ENCODE measurements around the gene PALLD. TPM values are rescaled to one million over a fixed set of nuclear protein-coding genes. Genes with fewer than 3 reads are reported as not detected.
A peak's percentile ranks its signal among the peaks of the same experiment; 100 is the strongest.

PALLD gene
- total and polyA plus RNA-seq, 2 of the 8 experiments (the other 6 are each of a cell fraction or from before 2014, with no cell fraction given): 10.5 to 25.0 TPM

DNA sequence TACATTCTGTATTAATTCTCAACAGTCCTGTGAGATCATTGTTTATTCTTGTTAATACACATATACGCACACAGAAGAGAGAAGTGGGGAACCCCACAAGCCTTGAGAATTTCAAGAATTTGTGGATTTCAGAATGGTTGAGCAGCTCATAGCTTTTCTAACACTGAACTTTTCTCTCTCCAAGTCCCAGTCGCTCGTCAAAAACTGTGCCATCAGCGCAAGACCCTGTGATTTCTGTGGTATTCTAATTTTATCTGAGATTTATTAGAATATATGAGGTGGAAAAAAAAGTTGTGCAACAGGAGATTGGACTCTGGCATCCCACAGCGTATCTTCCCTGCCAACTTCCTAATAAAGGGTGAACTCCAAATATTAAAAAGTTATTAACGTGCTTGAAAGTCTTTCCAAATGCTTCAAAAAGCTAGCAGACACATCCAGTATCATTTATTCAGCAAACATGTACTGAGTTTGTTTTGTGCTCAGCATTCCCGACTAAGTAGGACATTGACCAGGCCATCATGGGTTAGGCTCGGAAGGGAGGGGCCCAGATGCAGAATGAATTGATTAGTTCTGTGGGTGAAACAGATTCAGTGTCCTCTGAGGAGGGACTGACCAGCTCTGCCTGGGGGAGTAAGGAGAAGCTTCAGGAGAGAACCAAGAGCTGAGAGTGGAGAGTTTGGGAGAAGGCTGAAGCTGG is 347.6 kb downstream of the PALLD start:
- Histone ChIP-seq H3K23ac (ENCODE audit: insufficient read length) (no peak overlapping the region), H2BK20ac (ENCODE audit: low read length) (peak overlapping the region; percentile 77; the same call in 1 of the 2 replicates), H3K56ac (replicated peaks; ENCODE audit: insufficient read length, low read depth, low read length) (no peak overlapping the region), H3K27me3 (replicated peaks in 1 of 4; ENCODE audit: control insufficient read depth in 3 of 4, extremely low read depth in 1 of 4, insufficient read depth in 3 of 4, low read length in 3 of 4) (no peaks in the 10 kb centered on the region), H3K18ac (ENCODE audit: extremely low read depth, low read length) (no peak overlapping the region), H4K20me1 (replicated peaks in 1 of 2; ENCODE audit: control insufficient read depth in 1 of 2, insufficient read depth in 2 of 2, low read length in 2 of 2) (no peaks in the 10 kb centered on the region), H4K5ac (ENCODE audit: insufficient read length, low read depth, low read length) (no peak overlapping the region), H2BK5ac (ENCODE audit: low read depth, low read length) (peak overlapping the region; percentile 36; the same call in 1 of the 2 replicates), H3K14ac (ENCODE audit: insufficient read length) (no peak overlapping the region), H3K4ac (replicated peaks; ENCODE audit: insufficient read length, low read depth, low read length) (no peak overlapping the region), H2BK15ac (ENCODE audit: low read length) (no peak overlapping the region), H3K4me3 (ENCODE audit: extremely low read depth in 1 of 4, insufficient read depth in 2 of 4, low read depth in 3 of 4, low read length in 4 of 4) (no peak overlapping the region), H2BK12ac (ENCODE audit: low read depth, low read length) (0 out of 2 replicates have a peak overlapping the region, but pooled peaks have one; percentile 31), H3K23me2 (ENCODE audit: low read depth, low read length) (no peaks in the 10 kb centered on the region), H2AK5ac (ENCODE audit: low read depth, low read length) (0 out of 2 replicates have a peak overlapping the region, but pooled peaks have one; percentile 14), H4K8ac (ENCODE audit: extremely low read depth, insufficient read depth, low read length) (no peak overlapping the region), H2BK120ac (replicated peaks; ENCODE audit: low read depth, low read length) (no peak overlapping the region), H3K9ac (replicated peaks in 1 of 4; ENCODE audit: extremely low read depth in 1 of 4, low read depth in 3 of 4, low read length in 3 of 4) (no peak overlapping the region), H3K36me3 (ENCODE audit: control insufficient read depth in 2 of 4, insufficient read depth in 4 of 4, low read length in 3 of 4) (no peaks in the 10 kb centered on the region), H4K91ac (replicated peaks; ENCODE audit: insufficient read length, low read length) (no peak overlapping the region), H3K9me3 (ENCODE audit: insufficient read depth in 2 of 2, low read depth in 1 of 2, low read length in 1 of 2) (no peaks in the 10 kb centered on the region), H3K27ac (ENCODE audit: low read depth, low read length) (no peak overlapping the region), H3K79me1 (ENCODE audit: low read depth, low read length) (no peaks in the 10 kb centered on the region), H3K79me2 (ENCODE audit: control insufficient read depth in 1 of 2, insufficient read depth in 2 of 2, low read length in 2 of 2) (peaks cover 0 to 25% of the 10 kb centered on the region in 2 experiments; a peak in 2 of 4 replicates), H3K4me1 (replicated peaks in 1 of 4; ENCODE audit: control insufficient read depth in 3 of 4, insufficient read depth in 4 of 4, low read length in 3 of 4) (peaks cover 14 to 50% (median 27%) of the 10 kb centered on the region in 4 experiments), H2AFZ (ENCODE audit: low read length) (no peak overlapping the region), H3K4me2 (ENCODE audit: insufficient read depth in 1 of 2, low read depth in 2 of 2, low read length in 2 of 2) (no peak overlapping the region)
- TF ChIP-seq SIX5 (IDR thresholded peaks at IDR 0.05; ENCODE audit: low read depth, low read length): no peak
- no peak for TF ChIP-seq GABPA (IDR thresholded peaks at IDR 0.05; ENCODE audit: borderline replicate concordance, insufficient read depth, low read length)
- no peak for TF ChIP-seq ZNF274 (IDR thresholded peaks at IDR 0.05; ENCODE audit: borderline replicate concordance, extremely low read depth, low read length)
- TF ChIP-seq, protein P1, sequence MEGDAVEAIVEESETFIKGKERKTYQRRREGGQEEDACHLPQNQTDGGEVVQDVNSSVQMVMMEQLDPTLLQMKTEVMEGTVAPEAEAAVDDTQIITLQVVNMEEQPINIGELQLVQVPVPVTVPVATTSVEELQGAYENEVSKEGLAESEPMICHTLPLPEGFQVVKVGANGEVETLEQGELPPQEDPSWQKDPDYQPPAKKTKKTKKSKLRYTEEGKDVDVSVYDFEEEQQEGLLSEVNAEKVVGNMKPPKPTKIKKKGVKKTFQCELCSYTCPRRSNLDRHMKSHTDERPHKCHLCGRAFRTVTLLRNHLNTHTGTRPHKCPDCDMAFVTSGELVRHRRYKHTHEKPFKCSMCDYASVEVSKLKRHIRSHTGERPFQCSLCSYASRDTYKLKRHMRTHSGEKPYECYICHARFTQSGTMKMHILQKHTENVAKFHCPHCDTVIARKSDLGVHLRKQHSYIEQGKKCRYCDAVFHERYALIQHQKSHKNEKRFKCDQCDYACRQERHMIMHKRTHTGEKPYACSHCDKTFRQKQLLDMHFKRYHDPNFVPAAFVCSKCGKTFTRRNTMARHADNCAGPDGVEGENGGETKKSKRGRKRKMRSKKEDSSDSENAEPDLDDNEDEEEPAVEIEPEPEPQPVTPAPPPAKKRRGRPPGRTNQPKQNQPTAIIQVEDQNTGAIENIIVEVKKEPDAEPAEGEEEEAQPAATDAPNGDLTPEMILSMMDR (IDR thresholded peaks at IDR 0.05; ENCODE audit: control extremely low read depth in 1 of 3, insufficient read depth in 1 of 3, low read depth in 1 of 3, low read length in 3 of 3): no peak
- no peak for TF ChIP-seq SIN3A (conservative IDR thresholded peaks at IDR 0.05 in 1 of 2, IDR thresholded peaks at IDR 0.05 in 1 of 2; ENCODE audit: low read depth in 1 of 2, low read length in 2 of 2)
- no peak for TF ChIP-seq MAFK (IDR thresholded peaks at IDR 0.05; ENCODE audit: low read depth, low read length)
- TF ChIP-seq POU5F1 (IDR thresholded peaks at IDR 0.05; ENCODE audit: low read depth, low read length): no peak
- TF ChIP-seq BCL11A (IDR thresholded peaks at IDR 0.05; ENCODE audit: low read depth in 2 of 2, low read length in 2 of 2): no peak
- no peak for TF ChIP-seq NRF1 (IDR thresholded peaks at IDR 0.05; ENCODE audit: low read depth, low read length)
- ChIA-PET POLR2A (ENCODE audit: partially characterized antibody) (interaction anchor here (0.9 to 1.7 kb wide), 3 partner anchors 8 to 12 kb away, joined by 3 to 15 read pairs (median 4); no protein-coding TSS in a partner anchor), CTCF (ENCODE audit: partially characterized antibody) (interaction anchor here (0.6 to 4.9 kb wide), 5 partner anchors 8 to 351 kb away, joined by 3 to 26 read pairs (median 4); no protein-coding TSS in a partner anchor)
- no peak for FAIRE-seq
- no peak for DNase-seq (ENCODE audit: low read depth in 1 of 2, low spot score in 2 of 2)
- 81% methylated on average over 8 of the region's 8 CpGs; no CpG with 5 or more reads in 1 of the 2 experiments for WGBS, 2 experiments (ENCODE audit: extremely low coverage in 1 of 2, insufficient coverage in 1 of 2, insufficient read length in 1 of 2, insufficient replicate concordance in 2 of 2, low coverage in 1 of 2, low lambda C conversion rate in 2 of 2, missing lambda C conversion rate in 1 of 2)

Measured in H1 (cell line).